ENCODE data around the gene OSBPL10.
"Not testable (repeated sequence)": the region's sequence is repeated elsewhere in the genome, so short reads cannot be mapped to it uniquely, and the experiment has no call there.

Gene OSBPL10

GRCh38 chr3:31868236-31868635 lies 112.8 kb downstream of the OSBPL10 start:
- ChIA-PET POLR2A (no interaction called here), CTCF (no interaction called here)
- TF ChIP-seq LEF1 (IDR thresholded peaks at IDR 0.05; ENCODE audit: borderline replicate concordance) (no peak), ARNT (IDR thresholded peaks at IDR 0.05) (no peak), SP1 (IDR thresholded peaks at IDR 0.05) (no peak)
- DNase-seq (ENCODE audit: extremely low spot score) = no peak

- no peak for TF ChIP-seq NFRKB (IDR thresholded peaks at IDR 0.05)
- no peak for TF ChIP-seq HDGF (IDR thresholded peaks at IDR 0.05; ENCODE audit: borderline replicate concordance)
- no peak for TF ChIP-seq CTBP1 (IDR thresholded peaks at IDR 0.05; ENCODE audit: borderline replicate concordance)
- no peak for TF ChIP-seq LEF1 (IDR thresholded peaks at IDR 0.05; ENCODE audit: borderline replicate concordance)
- no peak for TF ChIP-seq TARDBP (IDR thresholded peaks at IDR 0.05)
- POLR2A ChIA-PET = no interaction called here
- CTCF ChIA-PET = no interaction called here
- no peak for DNase-seq (ENCODE audit: extremely low spot score)
These were observed 118.3 kb downstream of the OSBPL10 start for GRCh38 chr3:31862666-31863279.

- POLR2A ChIA-PET = no interaction called here
- TF ChIP-seq CTBP1 (IDR thresholded peaks at IDR 0.05; ENCODE audit: borderline replicate concordance) (no peak), LEF1 (IDR thresholded peaks at IDR 0.05; ENCODE audit: borderline replicate concordance) (no peak), NFRKB (IDR thresholded peaks at IDR 0.05) (no peak), SUZ12 (IDR thresholded peaks at IDR 0.05) (no peak), ARNT (IDR thresholded peaks at IDR 0.05) (no peak), SP1 (IDR thresholded peaks at IDR 0.05) (no peak), FOXA1 (IDR thresholded peaks at IDR 0.05) (no peak)
- CTCF ChIA-PET = no interaction called here
- no peak for DNase-seq (ENCODE audit: extremely low spot score)
These were observed 119.2 kb downstream of the OSBPL10 start for GRCh38 chr3:31861826-31862225.

DNA sequence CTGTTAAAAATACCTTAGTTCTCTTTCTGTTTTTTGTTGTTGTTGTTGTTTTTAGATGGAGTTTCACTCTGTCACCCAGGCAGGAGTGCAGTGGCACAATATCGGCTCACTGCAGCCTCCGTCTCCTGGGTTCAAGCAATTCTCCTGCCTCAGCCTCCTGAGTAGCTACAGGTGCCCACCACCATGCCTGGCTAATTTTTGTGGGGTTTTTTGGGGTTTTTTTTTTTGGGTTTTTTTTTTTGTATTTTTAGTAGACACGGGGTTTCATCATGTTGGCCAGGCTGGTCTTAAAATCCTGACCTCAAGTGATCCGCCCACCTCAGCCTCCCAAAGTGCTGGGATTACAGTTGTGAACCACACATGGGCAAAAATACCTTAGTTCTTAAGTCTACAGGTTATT lies 120.4 kb downstream of the OSBPL10 start:
- POLR2A ChIA-PET; CTCF ChIA-PET; DNase-seq (ENCODE audit: extremely low spot score): not testable (repeated sequence)

DNA sequence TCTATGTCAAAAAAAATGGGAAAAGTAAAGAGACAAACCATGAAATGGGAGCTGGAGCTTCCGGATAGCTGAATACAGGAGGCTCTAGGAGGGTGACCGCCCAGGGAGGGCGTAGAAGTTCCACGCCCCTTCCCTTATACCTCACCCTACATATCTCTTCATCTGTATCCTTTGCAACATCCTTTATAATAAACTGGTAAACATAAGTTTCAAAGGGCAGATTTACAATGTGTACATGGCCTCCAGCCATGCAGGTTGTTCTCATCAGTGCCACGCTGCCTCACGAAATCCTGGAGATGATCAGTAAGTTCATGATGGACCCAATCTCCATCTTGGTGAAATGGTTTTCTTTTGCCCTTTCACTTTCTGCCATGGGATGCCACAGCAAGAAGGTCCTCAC lies 121.8 kb downstream of the OSBPL10 start:
- POLR2A ChIA-PET = no interaction called here
- CTCF ChIA-PET = no interaction called here
- no peak for TF ChIP-seq SP1 (IDR thresholded peaks at IDR 0.05)
- TF ChIP-seq CTBP1 (IDR thresholded peaks at IDR 0.05; ENCODE audit: borderline replicate concordance) = no peak
- TF ChIP-seq SUZ12 (IDR thresholded peaks at IDR 0.05) = no peak
- no peak for TF ChIP-seq FOXM1 (IDR thresholded peaks at IDR 0.05; ENCODE audit: borderline replicate concordance)
- no peak for TF ChIP-seq PKNOX1 (IDR thresholded peaks at IDR 0.05)
- no peak for TF ChIP-seq FOXA1 (IDR thresholded peaks at IDR 0.05)
- no peak for TF ChIP-seq TARDBP (IDR thresholded peaks at IDR 0.05)
- no peak for TF ChIP-seq ARNT (IDR thresholded peaks at IDR 0.05)
- TF ChIP-seq LEF1 (IDR thresholded peaks at IDR 0.05; ENCODE audit: borderline replicate concordance) = no peak
- no peak for TF ChIP-seq FOXK2 (IDR thresholded peaks at IDR 0.05)
- TF ChIP-seq L3MBTL2 (conservative IDR thresholded peaks at IDR 0.05) = no peak
- TF ChIP-seq HDGF (IDR thresholded peaks at IDR 0.05; ENCODE audit: borderline replicate concordance) = no peak
- TF ChIP-seq BHLHE40 (IDR thresholded peaks at IDR 0.05; ENCODE audit: borderline replicate concordance) = no peak
- no peak for TF ChIP-seq NFRKB (IDR thresholded peaks at IDR 0.05)
- TF ChIP-seq ZNF384 (IDR thresholded peaks at IDR 0.05) = no peak
- TF ChIP-seq ELF4 (IDR thresholded peaks at IDR 0.05) = no peak
- no peak for DNase-seq (ENCODE audit: extremely low spot score)

DNA sequence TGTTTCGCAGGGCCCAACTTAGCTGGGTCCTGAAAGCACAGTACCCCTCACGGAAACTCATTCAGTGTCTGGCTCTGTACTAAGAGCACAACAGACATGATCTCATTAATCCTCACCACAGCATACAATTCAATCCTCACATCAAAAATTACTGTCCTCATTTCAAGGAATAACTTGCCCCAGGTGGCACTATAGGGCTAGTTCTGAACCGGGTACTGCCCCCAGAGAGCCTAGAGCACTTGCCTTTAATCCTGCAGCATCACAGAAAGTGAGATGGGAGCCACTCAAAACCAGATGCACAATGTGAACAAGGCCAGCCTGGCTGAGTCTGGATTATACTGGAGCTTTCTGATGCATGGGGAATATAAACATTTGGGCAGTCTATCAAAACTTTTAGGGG lies 122.6 kb downstream of the OSBPL10 start:
- TF ChIP-seq SP1 (IDR thresholded peaks at IDR 0.05) (no peak), CTBP1 (IDR thresholded peaks at IDR 0.05; ENCODE audit: borderline replicate concordance) (no peak), BHLHE40 (IDR thresholded peaks at IDR 0.05; ENCODE audit: borderline replicate concordance) (no peak), NFRKB (IDR thresholded peaks at IDR 0.05) (no peak), FOXA1 (IDR thresholded peaks at IDR 0.05) (no peak), TARDBP (IDR thresholded peaks at IDR 0.05) (no peak), HDGF (IDR thresholded peaks at IDR 0.05; ENCODE audit: borderline replicate concordance) (no peak), SUZ12 (IDR thresholded peaks at IDR 0.05) (no peak), PKNOX1 (IDR thresholded peaks at IDR 0.05) (no peak), L3MBTL2 (conservative IDR thresholded peaks at IDR 0.05) (no peak), ARNT (IDR thresholded peaks at IDR 0.05) (no peak), FOXM1 (IDR thresholded peaks at IDR 0.05; ENCODE audit: borderline replicate concordance) (no peak), ELF4 (IDR thresholded peaks at IDR 0.05) (no peak), ZNF384 (IDR thresholded peaks at IDR 0.05) (no peak), LEF1 (IDR thresholded peaks at IDR 0.05; ENCODE audit: borderline replicate concordance) (no peak)
- DNase-seq (ENCODE audit: extremely low spot score) = no peak
- CTCF ChIA-PET = no interaction called here
- POLR2A ChIA-PET = no interaction called here

- TF ChIP-seq L3MBTL2 (conservative IDR thresholded peaks at IDR 0.05) = no peak
- TF ChIP-seq ZNF384 (IDR thresholded peaks at IDR 0.05) = no peak
- TF ChIP-seq FOXK2 (IDR thresholded peaks at IDR 0.05) = no peak
- TF ChIP-seq CTBP1 (IDR thresholded peaks at IDR 0.05; ENCODE audit: borderline replicate concordance) = no peak
- TF ChIP-seq FOXA1 (IDR thresholded peaks at IDR 0.05) = no peak
- TF ChIP-seq NFRKB (IDR thresholded peaks at IDR 0.05) = no peak
- TF ChIP-seq LEF1 (IDR thresholded peaks at IDR 0.05; ENCODE audit: borderline replicate concordance) = no peak
- no peak for TF ChIP-seq TARDBP (IDR thresholded peaks at IDR 0.05)
- no peak for TF ChIP-seq FOXM1 (IDR thresholded peaks at IDR 0.05; ENCODE audit: borderline replicate concordance)
- no peak for TF ChIP-seq SP1 (IDR thresholded peaks at IDR 0.05)
- no peak for TF ChIP-seq ARNT (IDR thresholded peaks at IDR 0.05)
- no peak for TF ChIP-seq SUZ12 (IDR thresholded peaks at IDR 0.05)
- TF ChIP-seq ELF4 (IDR thresholded peaks at IDR 0.05) = no peak
- no peak for TF ChIP-seq BHLHE40 (IDR thresholded peaks at IDR 0.05; ENCODE audit: borderline replicate concordance)
- ChIA-PET CTCF (no interaction called here), POLR2A (no interaction called here)
- no peak for DNase-seq (ENCODE audit: extremely low spot score)
These were observed 127.5 kb downstream of the OSBPL10 start for GRCh38 chr3:31853580-31853979.

Measured in HEK293T (cell line).